Activated naive CD8-positive, alpha-beta T cell treated with anti-CD3 and anti-CD28 coated beads for 36 hours (primary cell): ENCODE results near the gene PLCXD3. TPM values are rescaled to one million over a fixed set of nuclear protein-coding genes. Genes with fewer than 3 reads are reported as not detected.

Experiments
- DNase-seq: peaks from one replicate; pipeline ENCODE4 v3.0.0; 2021
- H3K27ac Mint-ChIP-seq: one replicate; pipeline ENCODE4 v1.8.0; 2022; ENCODE audit warnings: mild to moderate bottlenecking, moderate library complexity, mixed read lengths
- H3K27me3 Mint-ChIP-seq: one replicate; pipeline ENCODE4 v1.8.0; 2022; ENCODE audit warnings: mild to moderate bottlenecking, mixed read lengths
- H3K36me3 Mint-ChIP-seq: one replicate; pipeline ENCODE4 v1.8.0; 2021; ENCODE audit warnings: mild to moderate bottlenecking, mixed read lengths
- H3K4me1 Mint-ChIP-seq: one replicate; pipeline ENCODE4 v1.8.0; 2021; ENCODE audit warnings: mixed read lengths
- H3K4me3 Mint-ChIP-seq: one replicate; pipeline ENCODE4 v1.8.0; 2022; ENCODE audit warnings: mild to moderate bottlenecking, moderate library complexity, mixed read lengths
- H3K9me3 Mint-ChIP-seq: one replicate; pipeline ENCODE4 v1.8.0; 2022; ENCODE audit warnings: mixed read lengths
- total RNA-seq, 2 experiments: library from RNA; stranded (reverse); gene quantifications; one replicate each; pipeline ENCODE4 v1.2.3, GENCODE V29; 2021

PLCXD3 gene
- total RNA-seq, 2 experiments from 2014 or later, result not detected

DNA sequence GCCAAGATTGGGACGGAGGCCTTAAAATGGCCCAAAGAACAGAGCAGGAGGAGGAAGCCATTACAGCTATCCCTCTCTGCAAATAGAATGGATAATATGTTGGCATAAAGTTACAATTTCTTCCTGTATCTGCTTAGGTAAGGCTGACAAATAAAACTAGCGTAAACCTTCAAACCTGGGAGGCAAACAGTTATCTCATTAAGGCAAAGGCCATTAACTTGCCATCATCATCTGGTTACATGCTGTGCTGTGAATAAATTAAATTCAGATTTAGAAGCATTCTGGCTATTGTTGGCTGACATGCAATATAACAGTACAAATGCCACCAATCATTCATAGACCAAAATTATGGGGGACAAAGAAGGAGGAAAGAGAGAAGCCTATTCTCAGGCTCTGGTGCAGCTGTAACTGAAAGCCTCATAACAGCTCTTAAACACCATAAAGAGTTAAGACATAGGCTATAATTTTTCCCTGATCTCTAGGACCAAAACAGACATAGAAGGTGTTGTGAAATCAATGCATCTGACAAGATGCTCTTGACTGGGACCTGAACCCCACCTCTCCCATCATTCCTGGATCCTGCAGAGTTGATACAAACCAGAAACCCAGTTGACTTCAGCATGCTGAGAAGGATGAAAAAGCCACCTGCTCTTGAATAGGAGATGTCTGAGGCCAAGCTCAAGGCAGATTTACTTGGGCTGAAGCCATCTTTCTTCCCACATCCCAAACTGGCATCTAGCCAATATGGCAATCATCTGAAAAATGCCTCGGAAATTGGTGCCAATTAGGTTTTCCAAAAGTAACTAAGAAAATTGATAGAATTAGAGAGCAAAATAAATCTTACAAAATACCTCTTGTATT lies 62.5 kb downstream of the PLCXD3 start:
- no peaks in the 10 kb centered on the region for H3K9me3 Mint-ChIP-seq
- no peak overlapping the region for H3K27ac Mint-ChIP-seq
- no peaks in the 10 kb centered on the region for H3K27me3 Mint-ChIP-seq
- DNase-seq, result no peak
- no peaks in the 10 kb centered on the region for H3K36me3 Mint-ChIP-seq
- H3K4me3 Mint-ChIP-seq, result no peak overlapping the region
- no peaks in the 10 kb centered on the region for H3K4me1 Mint-ChIP-seq

DNA sequence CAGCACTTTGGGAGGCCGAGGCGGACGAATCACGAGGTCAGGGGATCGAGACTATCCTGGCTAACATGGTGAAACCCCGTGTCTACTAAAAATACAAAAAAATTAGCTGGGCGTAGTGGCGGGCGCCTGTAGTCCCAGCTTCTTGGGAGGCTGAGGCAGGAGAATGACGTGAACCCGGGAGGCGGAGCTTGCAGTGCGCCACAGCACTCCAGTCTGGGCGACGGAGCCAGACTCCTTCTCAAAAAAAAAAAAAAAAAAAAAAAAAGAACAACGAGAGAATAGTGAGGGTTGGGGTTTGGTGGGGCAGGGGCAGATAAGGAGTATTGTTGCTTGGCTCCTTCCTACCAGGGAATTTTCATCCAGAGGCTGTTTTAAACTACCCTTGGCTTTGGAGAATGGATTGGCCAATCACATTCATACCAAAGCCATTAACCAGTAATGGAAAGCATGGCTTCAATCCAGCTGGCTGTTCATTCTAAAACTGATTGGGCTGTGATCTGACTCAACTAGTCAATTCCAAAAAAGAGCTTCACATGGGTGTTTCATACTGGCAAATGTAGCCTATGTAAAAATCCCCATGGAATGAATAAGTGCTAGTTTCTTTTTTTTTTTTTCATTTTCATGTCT lies 64.4 kb downstream of the PLCXD3 start:
- Mint-ChIP-seq H3K4me3 (no peak overlapping the region), H3K4me1 (no peaks in the 10 kb centered on the region), H3K9me3 (no peaks in the 10 kb centered on the region), H3K27me3 (no peaks in the 10 kb centered on the region), H3K36me3 (no peaks in the 10 kb centered on the region), H3K27ac (no peak overlapping the region)
- DNase-seq, result no peak

- H3K9me3 Mint-ChIP-seq, result no peaks in the 10 kb centered on the region
- H3K27ac Mint-ChIP-seq, result no peak overlapping the region
- DNase-seq, result no peak
- no peaks in the 10 kb centered on the region for H3K36me3 Mint-ChIP-seq
- no peaks in the 10 kb centered on the region for H3K27me3 Mint-ChIP-seq
- H3K4me3 Mint-ChIP-seq, result no peak overlapping the region
- H3K4me1 Mint-ChIP-seq, result no peaks in the 10 kb centered on the region
These were observed 75.1 kb downstream of the PLCXD3 start for GRCh38 chr5:41435276-41435675.

DNA sequence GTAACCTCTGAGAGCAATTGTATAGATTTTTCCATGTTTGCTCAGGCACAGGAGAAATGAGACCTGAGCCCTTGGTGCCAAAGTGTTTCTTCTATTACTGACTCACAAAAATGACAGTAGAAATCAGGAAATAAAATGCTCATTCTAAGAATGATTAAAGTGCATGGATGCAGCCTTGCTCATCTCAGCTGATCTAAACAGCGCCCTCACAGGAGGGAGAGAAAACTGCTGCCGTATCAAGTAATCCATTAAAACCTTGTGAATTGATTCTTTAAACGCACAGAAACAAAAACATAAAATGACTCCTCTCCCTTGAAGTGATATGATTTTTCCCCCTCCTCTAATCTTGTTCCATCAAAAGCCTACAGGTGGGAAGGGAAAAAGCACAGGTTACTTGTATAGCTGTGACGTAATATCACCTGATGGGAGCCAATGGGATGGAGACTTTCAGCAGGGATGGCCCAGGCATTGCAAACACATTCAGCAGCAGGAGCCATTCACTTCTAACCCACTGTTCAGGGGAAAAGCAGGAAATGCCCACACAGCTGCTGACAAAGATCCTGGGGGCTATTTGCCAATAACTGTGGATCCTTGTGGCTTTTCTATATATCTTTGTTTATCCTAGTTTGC lies 76.7 kb downstream of the PLCXD3 start:
- H3K4me3 Mint-ChIP-seq, result no peak overlapping the region
- H3K27me3 Mint-ChIP-seq, result no peaks in the 10 kb centered on the region
- no peaks in the 10 kb centered on the region for H3K4me1 Mint-ChIP-seq
- no peak overlapping the region for H3K27ac Mint-ChIP-seq
- no peaks in the 10 kb centered on the region for H3K36me3 Mint-ChIP-seq
- no peaks in the 10 kb centered on the region for H3K9me3 Mint-ChIP-seq
- no peak for DNase-seq

- Mint-ChIP-seq H3K4me3 (no peak overlapping the region), H3K9me3 (no peaks in the 10 kb centered on the region), H3K4me1 (no peaks in the 10 kb centered on the region), H3K27ac (no peak overlapping the region), H3K27me3 (no peaks in the 10 kb centered on the region), H3K36me3 (no peaks in the 10 kb centered on the region)
- DNase-seq, result no peak
These were observed 77.7 kb downstream of the PLCXD3 start for GRCh38 chr5:41432481-41433253.

GRCh38 chr5:41427505-41427904 lies 82.9 kb downstream of the PLCXD3 start:
- Mint-ChIP-seq H3K27ac (no peak overlapping the region), H3K4me1 (no peaks in the 10 kb centered on the region), H3K27me3 (no peaks in the 10 kb centered on the region), H3K36me3 (no peaks in the 10 kb centered on the region), H3K9me3 (no peaks in the 10 kb centered on the region), H3K4me3 (no peak overlapping the region)
- no peak for DNase-seq

DNA sequence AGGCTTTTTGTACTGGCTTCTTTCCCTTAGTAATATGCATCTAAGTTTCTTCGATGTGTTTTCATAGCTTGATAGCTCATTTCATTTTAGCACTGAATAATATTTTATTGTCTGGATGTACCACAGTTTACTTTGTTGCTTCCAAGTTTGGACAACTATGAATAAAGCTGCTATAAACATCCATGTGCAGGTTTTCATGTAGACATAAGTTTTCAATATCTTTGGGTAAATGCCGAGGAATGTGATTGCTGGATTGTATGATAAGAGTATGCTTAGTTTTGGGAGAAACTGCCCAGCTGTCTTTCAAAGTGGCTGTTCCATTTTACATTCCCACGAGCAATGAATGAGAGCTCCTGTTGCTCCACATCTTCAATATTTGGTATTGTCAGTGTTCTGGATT lies 84.7 kb downstream of the PLCXD3 start:
- no peaks in the 10 kb centered on the region for H3K9me3 Mint-ChIP-seq
- no peak for DNase-seq
- H3K4me1 Mint-ChIP-seq, result no peaks in the 10 kb centered on the region
- H3K4me3 Mint-ChIP-seq, result no peak overlapping the region
- no peaks in the 10 kb centered on the region for H3K36me3 Mint-ChIP-seq
- H3K27me3 Mint-ChIP-seq, result no peaks in the 10 kb centered on the region
- no peak overlapping the region for H3K27ac Mint-ChIP-seq

DNA sequence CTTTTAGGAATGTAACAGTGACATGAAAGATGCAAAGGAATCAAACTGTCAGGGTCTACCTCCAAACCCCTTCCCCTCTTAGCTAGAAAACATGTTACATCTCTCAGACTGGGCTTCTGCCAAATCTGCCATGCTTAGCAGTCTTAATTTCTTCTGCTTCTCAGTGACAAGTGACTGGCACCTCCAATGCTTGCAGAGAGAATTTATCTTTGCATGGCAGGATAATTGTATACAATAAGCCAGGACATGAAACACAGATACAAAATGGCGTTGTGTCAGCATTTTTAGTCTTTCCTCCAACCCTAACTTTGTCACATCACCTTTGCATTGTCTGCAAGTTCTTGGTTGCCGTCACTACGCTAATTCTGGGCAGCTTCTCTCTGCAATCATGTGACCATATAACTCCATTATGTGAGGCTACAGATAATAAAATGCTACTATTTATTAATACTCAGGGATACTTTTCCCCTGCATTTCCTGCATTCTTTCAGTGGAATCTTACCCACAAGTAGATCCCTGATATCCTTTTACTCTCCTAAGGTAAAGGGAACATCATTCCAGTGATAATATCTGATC lies 89.8 kb downstream of the PLCXD3 start:
- Mint-ChIP-seq H3K27ac (no peak overlapping the region), H3K4me3 (no peak overlapping the region), H3K27me3 (no peaks in the 10 kb centered on the region), H3K4me1 (no peaks in the 10 kb centered on the region), H3K36me3 (no peaks in the 10 kb centered on the region), H3K9me3 (no peaks in the 10 kb centered on the region)
- DNase-seq, result no peak

DNA sequence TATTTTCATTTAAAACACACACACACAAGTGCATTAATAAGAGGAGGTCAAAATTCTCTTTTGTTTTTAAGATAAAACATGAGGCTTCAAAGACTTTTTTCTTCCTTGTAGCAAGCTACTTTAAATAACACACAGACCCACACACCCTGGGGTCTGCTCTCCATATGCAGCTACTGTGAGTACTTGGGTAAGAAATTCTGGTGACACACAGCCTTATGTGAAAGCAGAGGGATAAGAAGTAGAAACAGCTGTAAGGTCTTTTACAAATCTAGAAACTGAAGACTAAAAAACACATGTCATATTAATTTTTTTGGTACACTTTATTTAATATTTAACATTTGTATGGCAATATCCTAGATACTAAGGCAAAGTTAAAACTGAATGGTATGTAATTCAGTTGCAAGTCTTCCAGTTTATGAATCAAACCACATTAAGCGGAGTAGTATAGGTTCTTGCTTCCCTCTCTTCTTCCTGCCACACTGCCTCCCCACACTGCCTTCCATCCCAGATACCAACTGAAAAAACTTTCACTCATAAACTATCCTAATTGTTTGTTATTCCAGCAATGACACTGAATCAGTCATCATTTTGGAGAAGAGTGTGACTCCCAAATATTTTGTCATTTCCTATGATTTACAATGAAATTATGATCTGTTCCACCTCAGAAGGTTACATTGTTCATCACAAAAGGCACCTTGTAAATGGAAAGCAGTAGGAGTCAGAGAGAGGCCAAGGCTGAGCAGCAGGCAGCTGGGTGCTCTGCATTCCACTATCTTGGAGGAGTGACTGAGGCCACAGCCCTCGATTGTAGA lies 92.0 kb downstream of the PLCXD3 start:
- Mint-ChIP-seq H3K36me3 (no peaks in the 10 kb centered on the region), H3K4me1 (no peaks in the 10 kb centered on the region), H3K27ac (no peak overlapping the region), H3K27me3 (no peaks in the 10 kb centered on the region), H3K9me3 (no peaks in the 10 kb centered on the region), H3K4me3 (no peak overlapping the region)
- no peak for DNase-seq

DNA sequence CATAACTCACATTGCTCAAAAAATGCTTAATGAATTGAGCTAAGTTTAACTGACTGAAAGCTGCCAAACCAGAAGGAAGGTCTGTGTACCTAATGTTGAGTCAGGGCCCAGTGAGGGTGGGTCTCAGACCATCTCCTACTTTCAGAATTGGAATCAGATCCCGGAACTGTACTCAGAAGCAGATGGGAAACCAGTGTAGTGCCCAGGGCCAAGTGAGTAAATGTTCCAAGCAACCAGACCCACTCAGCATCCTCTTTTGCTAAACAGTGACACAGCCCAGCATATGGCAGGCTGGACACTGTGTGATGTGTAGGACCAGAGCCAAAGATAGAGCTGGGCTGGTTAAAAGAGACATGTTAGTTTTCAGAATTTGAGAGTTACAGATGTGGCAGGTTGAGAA lies 94.1 kb downstream of the PLCXD3 start:
- no peaks in the 10 kb centered on the region for H3K36me3 Mint-ChIP-seq
- H3K27ac Mint-ChIP-seq, result no peak overlapping the region
- no peak overlapping the region for H3K4me3 Mint-ChIP-seq
- no peak for DNase-seq
- no peaks in the 10 kb centered on the region for H3K27me3 Mint-ChIP-seq
- H3K4me1 Mint-ChIP-seq, result no peaks in the 10 kb centered on the region
- H3K9me3 Mint-ChIP-seq, result no peaks in the 10 kb centered on the region

- Mint-ChIP-seq H3K4me3 (no peak overlapping the region), H3K36me3 (no peaks in the 10 kb centered on the region), H3K4me1 (no peaks in the 10 kb centered on the region), H3K27me3 (no peaks in the 10 kb centered on the region), H3K9me3 (no peaks in the 10 kb centered on the region), H3K27ac (no peak overlapping the region)
- no peak for DNase-seq
These were observed 95.2 kb downstream of the PLCXD3 start for GRCh38 chr5:41415242-41415641.

DNA sequence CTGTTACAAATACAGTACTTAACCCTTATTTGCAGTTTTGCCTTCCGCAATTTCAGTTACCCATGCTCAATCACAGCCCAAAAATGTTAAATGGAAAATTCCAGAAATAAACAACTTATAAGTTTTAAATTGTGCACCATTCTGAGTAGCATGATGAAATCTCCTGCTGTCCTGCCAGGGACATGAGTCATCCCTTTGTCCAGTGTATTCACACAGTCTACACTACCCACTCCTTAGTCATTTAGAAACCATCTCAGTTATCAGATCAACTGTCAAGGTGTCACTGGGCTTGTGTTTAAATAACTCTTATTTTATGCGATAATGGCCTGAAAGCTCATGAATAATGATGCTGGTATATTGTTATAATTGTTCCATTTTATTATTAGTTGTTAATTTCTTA lies 95.8 kb downstream of the PLCXD3 start:
- no peaks in the 10 kb centered on the region for H3K27me3 Mint-ChIP-seq
- H3K9me3 Mint-ChIP-seq, result no peaks in the 10 kb centered on the region
- DNase-seq, result no peak
- no peak overlapping the region for H3K4me3 Mint-ChIP-seq
- no peaks in the 10 kb centered on the region for H3K36me3 Mint-ChIP-seq
- H3K27ac Mint-ChIP-seq, result no peak overlapping the region
- H3K4me1 Mint-ChIP-seq, result no peaks in the 10 kb centered on the region

DNA sequence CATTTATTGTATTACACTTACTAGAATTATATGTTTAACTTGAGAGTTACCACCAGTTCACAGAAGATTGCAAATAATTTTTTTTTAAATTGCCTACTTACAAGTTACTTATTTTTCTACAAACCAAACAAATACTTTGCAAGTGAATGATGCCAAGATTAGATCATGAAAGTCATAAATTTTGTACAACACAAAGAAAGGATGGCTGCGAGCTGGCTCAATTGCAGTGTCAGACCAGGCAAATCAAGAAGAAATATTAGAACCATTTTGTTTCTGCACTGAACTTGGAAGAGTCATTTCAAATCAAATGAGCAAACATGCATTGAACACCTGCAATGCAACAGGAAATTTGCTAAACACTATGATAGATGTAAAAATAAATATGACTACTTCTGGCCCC lies 97.3 kb downstream of the PLCXD3 start:
- no peaks in the 10 kb centered on the region for H3K4me1 Mint-ChIP-seq
- H3K27me3 Mint-ChIP-seq, result no peaks in the 10 kb centered on the region
- H3K36me3 Mint-ChIP-seq, result no peaks in the 10 kb centered on the region
- no peak overlapping the region for H3K27ac Mint-ChIP-seq
- no peak for DNase-seq
- no peaks in the 10 kb centered on the region for H3K9me3 Mint-ChIP-seq
- no peak overlapping the region for H3K4me3 Mint-ChIP-seq

GRCh38 chr5:41412496-41412895 lies 97.9 kb downstream of the PLCXD3 start:
- Mint-ChIP-seq H3K27ac (no peak overlapping the region), H3K36me3 (no peaks in the 10 kb centered on the region), H3K4me3 (no peak overlapping the region)

More at GRCh38 chr5:41412496-41412895, 97.9 kb downstream of the PLCXD3 start:
- H3K9me3 Mint-ChIP-seq, result no peaks in the 10 kb centered on the region
- no peaks in the 10 kb centered on the region for H3K4me1 Mint-ChIP-seq
- no peak for DNase-seq
- no peaks in the 10 kb centered on the region for H3K27me3 Mint-ChIP-seq
